Activated naive CD4-positive, alpha-beta T cell (primary cell): ENCODE data around the gene SOCS7.
"Not testable (repeated sequence)": the region's sequence is repeated elsewhere in the genome, so short reads cannot be mapped to it uniquely, and the experiment has no call there.

Source experiments
- DNase-seq, 4 experiments: peaks; one replicate each; lab custom pipeline; 2025; lab: John Stamatoyannopoulos, UW

Gene SOCS7

DNA sequence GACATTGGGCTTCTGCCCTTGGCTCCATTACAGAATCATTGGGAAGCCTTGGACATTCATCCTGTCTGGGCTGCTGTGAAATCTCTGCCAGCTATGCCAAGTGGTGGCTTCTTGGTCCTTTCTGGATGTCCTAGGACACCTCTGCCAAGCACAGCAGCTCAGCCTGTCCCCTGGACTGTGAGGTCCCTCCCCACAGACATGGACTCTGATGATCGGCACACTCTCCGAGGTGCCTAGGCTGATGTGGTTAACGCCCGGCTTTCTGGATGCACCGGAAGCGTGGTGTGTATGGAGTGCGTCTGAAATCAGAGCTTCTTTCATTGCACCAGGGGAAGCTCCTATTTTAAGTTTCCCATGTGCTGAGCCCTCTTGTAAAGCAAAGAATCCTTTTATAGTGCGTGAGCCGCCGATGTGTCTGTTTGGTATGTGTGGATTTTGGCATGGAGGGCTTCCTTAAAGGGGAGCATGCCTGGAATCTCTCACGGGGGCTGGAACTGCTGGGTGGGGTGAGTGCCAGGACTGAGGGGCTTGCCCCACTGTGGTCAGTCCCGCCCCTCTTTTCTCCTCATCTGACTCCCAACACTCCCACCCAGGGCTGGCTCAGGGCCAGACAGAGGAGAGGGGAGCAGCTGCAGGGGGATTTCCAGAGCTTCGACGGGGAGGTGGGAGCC, 69.7 kb downstream of the SOCS7 start:
- no peak for DNase-seq

DNA sequence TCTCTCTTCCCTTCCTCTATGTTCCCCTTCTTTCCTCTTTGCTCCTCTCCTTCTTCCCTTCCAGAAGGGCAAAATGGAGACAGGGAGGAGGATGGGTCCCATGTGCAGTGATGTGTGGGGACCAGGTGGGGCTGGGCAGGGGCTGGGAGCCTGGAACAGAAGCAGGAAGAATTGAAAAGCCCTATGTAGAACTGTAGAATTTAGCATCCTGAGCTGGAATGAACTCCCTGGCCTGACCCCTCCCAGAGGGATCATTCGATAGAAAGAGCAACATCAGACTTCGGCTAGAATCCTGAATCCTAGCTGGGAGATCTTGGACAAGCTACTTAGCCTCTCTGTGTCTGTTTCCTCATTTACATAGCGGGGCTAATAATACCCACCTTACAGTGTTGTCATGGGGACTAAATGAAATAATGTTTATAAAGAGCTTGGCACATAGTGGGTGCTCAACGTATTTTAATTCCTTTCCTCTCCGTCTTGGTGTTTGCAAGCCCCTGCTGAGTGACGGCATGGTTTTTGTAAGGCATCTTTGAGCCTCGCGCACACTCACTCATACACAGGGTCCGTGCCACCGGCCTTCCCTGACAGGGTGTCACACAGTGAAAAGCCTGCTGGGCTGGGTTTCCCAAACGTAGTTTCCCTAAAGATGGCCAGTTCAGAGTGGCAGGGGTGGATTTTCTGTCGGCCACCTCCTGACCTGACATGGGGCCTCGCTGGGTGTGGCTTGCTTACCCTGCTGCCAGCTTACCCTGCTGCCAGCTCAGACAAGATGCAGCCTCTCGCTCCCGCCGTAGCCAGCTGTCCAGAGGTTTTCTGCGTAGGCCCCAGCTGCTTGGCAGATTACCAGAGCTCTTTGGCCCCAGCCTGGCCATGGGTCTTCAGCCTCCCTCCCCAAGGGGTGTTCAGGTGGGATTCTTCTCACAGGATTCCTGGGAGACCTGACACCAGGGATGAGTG, 70.5 kb downstream of the SOCS7 start:
- DNase-seq = no peak

DNA sequence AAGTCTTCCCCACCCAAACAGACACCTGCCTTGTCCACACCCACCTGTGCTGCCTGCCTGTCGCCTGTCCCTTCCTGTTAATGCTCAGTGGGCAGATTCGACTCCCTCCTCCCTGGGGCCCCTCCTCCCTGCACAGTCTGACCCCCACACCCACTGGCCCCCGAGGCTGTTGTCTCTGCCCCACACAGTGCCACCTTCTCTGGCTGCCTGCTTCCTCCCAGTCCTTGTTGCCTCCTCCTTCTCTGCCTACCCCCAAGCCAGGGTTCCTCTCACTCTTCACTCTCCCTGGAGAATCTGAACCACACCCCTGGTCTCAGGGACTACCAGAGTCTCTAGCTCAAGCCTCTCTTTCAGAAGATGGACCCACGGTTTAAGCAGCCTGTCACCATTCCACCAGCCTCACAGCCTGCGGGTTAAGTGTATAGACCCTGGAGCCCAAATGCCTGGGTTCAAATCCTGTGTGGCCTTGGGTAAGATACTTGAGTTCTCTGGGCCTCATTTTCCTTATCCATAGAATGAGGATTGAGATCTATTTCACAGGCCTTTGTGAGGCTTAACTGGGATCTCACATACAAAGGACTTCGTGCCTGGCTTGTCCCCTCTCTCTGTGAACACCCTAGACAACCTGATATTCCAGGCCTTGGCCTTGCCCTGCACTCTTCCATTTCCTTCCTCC, 72.8 kb downstream of the SOCS7 start:
- DNase-seq = no peak

DNA sequence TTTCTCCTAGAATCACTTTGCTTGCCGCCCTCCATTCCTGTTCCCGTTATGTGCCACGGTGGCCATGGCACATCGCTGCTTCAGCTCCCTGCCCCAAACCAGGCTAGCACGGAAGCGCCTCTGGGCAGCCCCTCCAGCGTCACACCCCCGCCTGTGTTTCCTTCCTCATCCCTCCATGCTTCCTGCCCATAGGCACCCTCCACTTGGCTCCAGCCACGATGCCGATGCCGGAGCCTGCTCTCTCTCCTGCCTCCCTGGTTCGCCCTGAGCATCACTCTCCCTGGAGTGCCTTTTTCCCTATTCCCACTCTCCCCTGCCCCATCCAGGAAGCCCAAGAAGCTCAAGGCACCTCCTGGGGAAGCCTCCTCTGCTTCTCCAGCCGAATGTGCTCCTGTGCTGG, 73.4 kb downstream of the SOCS7 start:
- DNase-seq = no peak

DNA sequence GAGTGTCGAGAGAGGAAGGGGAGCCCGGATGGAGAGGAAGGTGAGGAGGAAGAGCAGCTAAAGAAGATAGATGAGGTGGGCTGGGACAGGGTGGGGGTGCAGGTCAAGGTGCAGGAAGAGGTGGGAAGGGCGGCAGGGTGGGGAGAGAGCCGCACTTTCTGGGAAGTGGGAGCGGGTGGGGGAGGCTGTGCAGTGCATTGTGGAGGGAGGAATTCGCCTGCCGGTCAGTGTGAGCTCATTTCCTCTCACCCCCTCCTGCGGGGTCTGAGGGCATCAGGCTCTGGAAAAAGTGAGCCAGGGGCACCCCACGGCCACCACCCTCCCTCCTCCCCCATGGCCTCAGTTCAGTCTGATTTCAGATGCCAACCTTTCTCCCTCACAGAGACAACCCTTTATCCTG, 74.1 kb downstream of the SOCS7 start:
- DNase-seq = no peak

DNA sequence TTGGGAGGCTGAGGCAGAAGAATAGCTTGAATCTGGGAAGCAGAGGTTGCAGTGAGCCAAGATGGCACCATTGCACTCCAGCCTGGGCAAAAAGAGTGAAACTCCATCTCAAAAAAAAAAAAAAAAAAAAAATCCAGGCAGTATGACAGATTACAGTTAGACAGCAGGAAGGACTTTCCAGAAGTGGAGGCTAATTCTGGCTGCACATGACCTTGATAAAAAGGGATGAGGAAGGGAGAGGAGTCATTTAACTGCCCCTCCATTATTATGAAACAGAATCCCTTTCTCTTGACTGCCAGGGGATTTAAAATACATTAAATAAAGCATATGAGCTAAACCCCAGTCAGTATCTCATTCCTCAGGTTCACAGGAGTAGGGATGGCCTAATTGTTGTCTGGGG, 74.8 kb downstream of the SOCS7 start:
- no peak for DNase-seq

DNA sequence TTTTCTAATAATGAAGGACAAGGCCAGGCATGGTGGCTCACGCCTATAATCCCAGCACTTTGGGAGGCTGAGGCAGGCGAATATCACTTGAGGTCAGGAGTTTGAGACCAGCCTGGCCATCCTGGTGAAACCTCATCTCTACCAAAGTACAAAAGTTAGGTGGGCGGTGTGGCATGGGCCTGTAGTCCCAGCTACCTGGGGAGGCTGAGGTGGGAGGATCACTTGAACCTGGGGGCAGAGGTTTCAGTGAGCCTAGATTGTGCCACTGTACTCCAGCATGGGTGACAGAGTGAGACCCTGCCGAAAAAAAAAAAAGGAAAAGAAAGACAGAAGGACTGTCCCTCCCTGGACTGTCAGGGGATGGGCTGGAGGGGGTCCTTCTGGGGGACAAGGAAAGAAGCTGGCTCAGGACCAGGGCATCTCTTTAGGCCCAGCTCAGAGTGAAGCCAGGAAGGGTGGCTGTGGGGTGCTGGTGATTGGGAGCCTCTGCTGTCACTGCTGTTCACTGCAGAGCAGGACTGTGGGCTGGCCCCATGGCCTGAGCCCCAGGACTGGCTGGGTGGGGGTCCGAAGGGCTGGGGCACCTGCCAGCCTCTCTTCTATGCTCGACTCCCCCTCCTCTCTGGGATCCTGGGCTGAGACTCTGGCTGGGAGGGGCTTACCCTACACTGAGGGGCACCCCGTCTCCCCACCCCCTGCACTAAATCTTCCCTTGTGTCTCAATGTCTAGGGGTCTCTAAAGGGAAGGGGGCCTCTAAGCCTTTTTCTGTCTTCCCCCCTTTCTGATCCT, 75.7 kb downstream of the SOCS7 start:
- no peak for DNase-seq

DNA sequence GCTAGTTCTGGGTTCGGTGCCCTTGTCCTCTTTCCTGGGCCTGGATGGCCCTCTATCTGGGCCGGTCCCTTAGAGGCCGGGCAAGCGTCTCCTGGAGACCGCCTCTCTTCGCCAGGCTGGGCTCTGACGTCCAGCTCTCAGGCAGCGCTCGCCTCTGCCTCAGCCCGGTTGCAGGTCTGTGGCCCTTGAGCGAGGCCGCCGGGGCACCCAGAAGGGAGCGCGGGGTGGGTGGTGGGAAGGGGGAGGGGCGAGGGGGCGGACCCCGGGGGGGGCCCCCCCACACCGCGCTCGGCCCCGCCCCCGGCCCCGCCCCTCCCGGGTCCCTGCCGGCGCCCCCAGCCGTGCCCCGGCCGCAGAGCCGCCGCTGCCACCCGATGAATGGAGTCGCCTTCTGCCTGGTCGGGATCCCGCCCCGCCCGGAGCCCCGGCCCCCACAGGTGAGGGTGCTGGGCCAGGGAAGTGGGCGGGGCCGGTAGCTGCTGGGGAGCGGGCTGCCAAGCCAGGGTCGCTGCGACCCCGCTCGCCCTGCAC, 76.5 kb downstream of the SOCS7 start, which contains the start of gene ARHGAP23:
ARHGAP23 (plus strand) TSS at position 353 of the 531 bp plus-strand sequence; CDS start at position 375, 22 bp downstream.
- peak in 2 of 4 experiments; percentile 8 to 42 for DNase-seq

DNA sequence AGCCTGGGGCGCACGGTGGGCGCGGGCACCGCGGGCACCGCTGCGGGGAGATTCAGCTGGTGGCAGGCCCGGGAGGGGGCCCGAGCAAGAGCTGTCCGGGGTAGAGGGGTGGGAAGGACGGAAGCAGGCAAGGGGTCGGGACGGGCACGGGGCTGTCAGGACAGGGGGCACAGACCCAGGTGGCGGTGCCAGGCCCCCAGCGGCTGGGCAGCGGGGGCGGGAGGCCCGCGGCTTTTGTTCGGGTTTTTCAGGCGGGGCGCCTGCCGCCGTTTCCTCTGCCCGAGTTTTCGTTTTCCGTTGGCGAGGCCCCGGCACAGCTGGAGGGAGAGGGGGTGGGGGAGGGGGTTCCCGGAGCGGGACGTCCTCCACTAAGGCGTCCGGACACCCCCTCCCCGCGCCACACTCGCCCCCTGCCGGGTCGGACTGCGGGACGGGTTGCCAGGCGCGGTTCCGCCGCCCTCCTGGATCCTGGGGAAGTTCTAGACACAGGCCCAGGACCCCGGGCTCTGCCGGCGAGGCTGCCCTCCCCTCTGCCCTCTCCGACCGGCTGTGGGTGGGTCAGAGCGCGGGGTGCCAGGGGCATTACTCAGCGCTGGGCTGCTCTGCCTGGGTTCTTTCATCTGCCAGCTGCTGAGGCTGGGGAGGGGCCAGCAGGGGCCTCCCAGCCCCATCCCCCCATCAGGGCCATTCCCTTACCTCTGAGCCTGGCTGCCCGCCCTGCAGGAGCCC, 77.2 kb downstream of the SOCS7 start:
- no peak for DNase-seq

DNA sequence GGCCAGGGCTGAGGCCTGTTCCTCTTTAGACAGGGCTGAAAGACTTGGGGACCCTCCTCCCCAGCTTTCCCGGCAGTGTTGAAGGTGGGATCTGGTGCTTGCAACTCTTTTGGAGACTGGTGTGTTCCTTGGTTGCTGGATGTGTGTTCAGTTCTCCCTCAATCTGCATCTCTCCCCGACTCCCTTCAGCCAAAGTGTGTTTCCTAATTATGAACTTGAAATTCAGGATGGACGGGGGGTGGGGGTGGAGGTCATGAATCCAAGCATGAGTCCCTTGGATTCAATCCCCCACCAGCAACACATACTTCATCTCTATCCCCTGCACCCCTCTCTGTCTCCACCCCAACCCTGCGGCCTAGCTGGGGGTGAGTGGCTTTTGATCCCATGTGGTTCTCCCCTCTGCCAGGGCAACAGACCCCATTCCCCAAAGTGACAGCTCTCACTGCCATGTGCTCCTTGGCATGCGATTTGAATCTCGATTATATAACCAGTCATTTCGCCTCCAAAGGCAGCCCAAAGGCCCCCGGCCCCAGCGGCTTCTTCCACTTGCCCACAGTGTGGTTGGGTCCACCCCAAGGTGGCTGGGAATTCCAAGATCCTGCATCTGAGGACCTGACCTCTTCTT, 77.9 kb downstream of the SOCS7 start:
- DNase-seq = no peak

DNA sequence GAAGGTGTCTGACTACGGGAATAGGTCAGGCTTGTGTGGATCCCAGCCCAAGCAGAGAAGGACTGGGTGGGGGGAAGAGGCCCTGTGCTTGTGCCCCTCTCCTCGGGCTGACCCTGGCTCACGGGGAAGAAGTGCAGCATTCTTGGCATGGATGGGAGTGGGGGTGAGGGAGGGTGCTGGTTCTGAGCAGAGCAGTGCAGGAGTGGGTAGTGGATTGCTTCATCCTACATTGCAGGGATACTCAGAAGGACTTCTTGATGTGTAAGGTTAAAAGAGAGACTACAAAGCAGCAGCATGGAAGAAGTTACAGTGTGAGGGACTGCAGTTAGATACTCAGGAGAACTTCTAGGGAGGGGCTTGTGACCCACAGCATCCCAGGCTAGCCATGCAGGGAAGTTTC, 78.7 kb downstream of the SOCS7 start:
- no peak for DNase-seq

DNA sequence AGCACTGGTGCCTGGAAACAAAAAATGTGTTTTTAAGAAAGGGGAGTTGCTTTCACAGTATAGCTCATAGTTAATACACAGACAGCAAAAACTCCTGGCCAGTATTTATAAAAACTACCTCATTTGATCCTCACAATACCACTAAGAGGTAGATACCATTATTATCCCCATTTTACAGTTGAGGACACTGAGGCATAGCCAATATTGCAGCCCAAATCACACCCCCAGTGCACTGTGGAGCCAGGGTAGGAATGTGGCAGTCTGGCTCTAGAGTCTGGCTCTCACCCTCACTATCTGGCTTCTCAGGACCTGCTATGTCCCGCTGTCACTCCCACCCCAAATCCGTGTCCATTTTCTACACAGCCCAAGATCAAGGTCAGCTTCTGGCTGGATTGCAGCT, 79.2 kb downstream of the SOCS7 start:
- no peak for DNase-seq

DNA sequence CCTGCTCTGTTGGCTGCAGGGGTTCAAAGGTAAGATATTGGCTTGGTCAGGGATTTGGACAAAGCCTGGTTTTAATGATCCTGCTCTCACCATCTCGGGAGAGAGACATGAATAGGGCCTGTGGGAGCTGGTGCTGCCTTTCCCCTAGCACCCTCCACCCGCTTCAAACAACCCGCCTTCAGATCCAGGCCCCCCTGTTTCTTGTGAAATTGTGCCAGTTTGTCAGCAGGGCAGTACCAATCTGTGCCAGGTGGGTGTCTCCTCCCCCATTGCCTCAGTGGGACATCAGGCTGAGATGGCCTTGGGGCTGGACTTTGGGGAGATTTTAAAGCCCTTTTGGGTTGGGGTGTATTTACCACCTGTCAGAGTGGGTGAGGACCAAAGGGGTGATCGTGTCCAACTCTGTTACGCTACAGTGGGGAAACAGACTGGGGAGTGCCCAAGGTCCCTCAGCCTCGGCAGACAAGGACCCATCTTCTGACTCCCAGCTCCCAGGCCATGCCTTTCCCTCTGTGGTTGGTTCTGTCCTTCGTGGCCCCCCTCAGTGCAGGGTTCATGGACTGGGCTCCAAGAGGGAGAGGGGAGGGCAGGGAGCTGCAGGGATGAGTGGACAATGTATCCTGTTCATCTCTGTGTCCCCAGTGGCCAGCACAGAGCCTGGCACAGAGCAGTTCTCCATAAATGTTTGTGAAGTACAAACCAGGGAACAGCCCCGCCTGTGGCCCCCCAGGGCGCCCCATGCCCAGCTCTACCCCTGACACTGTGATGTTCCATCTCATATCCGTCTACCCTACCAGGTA, 79.9 kb downstream of the SOCS7 start:
- no peak for DNase-seq

DNA sequence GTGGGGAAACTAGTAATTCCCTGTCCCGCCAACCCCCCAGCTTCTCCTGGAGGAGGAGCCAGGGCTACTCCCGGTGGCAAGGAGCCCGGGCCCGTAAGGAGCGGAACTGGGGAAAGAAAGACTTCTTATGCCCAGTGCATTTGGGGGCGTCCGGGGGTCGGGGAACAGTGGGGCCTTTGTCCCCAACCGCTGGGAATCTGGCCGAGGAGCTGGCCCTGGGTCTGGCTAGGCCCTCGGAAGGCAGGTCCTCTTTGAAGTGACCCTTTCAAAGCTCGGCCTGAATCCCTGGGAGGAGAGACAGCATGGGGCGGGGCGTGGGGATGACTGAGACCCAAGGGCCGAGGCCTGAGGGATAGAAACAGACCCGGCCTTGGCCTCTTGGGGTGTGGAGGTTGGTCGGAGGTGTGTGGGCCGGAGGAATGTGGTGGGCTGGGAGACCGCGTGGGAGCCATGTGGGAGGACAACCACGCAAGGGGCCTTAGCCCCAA, 82.6 kb downstream of the SOCS7 start:
- no peak for DNase-seq

DNA sequence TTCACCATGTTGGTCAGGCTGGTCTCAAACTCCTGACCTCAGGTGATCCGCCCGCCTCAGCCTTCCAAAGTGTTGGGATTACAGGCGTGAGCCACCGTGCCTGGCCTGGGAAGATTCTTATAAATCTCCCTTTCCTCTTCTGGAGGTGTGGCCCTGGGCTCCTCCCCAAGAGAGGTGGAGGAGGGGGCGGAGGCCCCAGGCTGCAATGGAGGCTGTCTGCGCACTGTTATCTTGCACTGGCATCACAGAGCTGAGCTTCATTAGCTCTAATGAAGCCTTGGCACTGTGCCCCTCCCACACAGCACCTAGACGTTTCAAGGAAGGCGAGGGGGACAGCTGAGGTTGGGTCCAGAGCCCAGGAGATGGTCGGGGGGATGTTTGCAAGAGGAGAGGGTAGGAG, 84.2 kb downstream of the SOCS7 start:
- no peak for DNase-seq

DNA sequence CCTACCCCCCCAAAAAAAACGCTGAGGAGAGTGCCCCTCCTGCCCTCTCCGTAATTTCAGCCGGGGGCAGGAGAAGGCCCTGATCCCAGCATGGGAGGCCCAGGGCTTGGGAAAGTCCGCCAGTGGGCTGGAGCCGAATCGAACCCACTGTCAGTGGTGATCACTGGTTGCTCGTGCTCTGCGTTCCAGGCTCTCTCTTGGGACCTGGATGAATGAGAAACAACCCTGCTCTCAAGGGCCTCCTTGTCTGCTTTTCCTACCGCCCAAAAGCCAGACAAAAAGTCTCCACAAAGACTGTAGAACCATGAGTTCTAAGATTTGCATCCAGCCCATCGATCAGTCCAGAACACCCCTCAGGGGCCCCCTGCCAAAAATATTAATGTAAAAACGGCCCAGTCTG, 84.7 kb downstream of the SOCS7 start:
- DNase-seq = no peak

DNA sequence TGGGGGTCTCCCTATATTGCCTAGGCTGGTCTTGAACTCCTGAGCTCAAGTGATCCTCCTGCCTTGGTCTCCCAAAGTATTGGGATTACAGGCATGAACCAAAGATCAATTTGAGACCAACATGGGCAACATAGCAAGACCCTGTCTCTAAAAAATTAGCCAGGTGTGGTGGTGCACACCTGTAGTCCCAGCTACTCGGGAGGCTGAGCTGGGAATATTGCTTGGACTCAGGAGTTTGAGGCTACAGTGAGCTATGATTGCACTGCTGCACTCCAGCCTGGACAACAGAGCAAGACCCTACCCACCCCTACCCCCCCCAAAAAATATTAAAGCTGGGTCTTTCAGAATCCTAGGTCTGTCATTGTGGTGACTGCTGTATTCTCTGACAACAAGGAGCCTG, 85.7 kb downstream of the SOCS7 start:
- DNase-seq = not testable (repeated sequence)

DNA sequence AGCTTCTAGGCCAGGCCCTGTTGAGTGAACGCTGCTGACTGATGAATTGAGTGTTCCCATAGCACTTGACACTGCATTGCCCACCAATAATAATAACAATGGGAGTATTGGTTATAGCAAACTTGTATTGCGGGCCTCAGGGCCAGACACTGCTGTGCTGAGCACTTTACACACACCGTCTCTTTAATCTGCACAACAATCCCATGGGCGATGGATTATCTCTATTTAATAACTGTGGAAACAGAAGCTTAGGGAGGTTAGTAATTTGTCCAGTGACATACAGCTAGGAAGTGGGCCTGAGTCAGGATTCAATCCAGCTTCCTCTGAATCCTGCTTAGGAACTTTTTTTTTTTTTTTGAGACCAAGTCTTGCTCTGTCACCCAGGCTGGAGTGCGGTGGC, 87.8 kb downstream of the SOCS7 start:
- DNase-seq = no peak

DNA sequence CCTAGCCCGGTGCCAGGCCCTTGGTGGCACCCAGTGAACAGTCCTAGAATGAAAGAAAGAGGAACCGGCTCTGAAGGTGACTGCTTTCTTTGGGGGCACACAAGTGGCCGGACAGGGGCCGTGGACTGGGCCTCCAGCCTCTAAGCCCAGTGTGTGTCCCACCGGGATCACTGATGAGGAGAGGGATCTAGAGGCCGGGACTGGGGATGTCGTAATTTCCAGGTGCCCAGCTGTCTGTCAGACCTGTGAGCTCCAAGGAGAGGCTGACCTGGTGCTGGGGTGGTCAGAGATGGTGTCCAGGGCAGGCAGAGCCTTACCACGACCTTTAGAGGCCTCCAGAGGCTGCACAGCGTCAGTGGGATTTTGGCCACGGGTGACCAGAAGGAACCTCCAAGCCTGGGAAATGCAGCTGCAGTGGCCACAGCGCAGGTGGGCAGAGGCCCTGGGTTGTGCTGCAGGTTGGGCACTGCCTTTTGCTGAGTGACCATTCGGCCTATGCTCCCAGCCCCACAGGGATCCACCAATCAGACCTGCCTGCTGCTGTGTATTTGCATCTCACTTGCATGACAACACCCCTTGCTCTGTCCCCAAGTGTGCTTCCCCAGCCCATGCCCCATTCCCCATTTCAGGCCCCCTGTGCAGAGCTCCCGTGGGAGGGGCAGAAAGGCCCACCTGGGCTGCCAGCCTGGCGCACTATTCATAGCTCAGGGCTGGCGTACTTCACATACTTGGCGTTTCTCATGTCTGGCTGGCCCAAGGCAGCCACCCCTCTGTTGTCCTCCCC, 89.2 kb downstream of the SOCS7 start:
- no peak for DNase-seq
